Measurements from ENCODE around the gene STPG3. TPM values are rescaled to one million over a fixed set of nuclear protein-coding genes. Genes with fewer than 3 reads are reported as not detected.

The STPG3 gene
- total RNA-seq, 2 donors from 2014 or later: not detected

- DNase-seq: peak; percentile 98
- intact Hi-C loops (cut with DNase I): no loop called here
- H3K9ac ChIP-seq (ENCODE audit: low read depth in 2 of 2, low read length in 2 of 2): peak overlapping the region; percentile 87 to 97
- H3K4me3 ChIP-seq: peak overlapping the region; percentile 70
- no peaks in the 10 kb centered on the region for H3K9me3 ChIP-seq
- H3K4me1 ChIP-seq: peaks cover 25% of the 10 kb centered on the region
- peak overlapping the region; percentile 83 for H3K27ac ChIP-seq
- no peak for TF ChIP-seq CTCF (IDR thresholded peaks at IDR 0.05)
- peaks cover under 1% of the 10 kb centered on the region for H3K27me3 ChIP-seq
- H3K36me3 ChIP-seq: no peaks in the 10 kb centered on the region
These were observed 27.8 kb upstream of the STPG3 start for GRCh38 chr9:137223078-137223970.

- peak; percentile 49 for DNase-seq
- H3K36me3 ChIP-seq: no peaks in the 10 kb centered on the region
- peaks cover 31% of the 10 kb centered on the region for H3K4me1 ChIP-seq
- no peaks in the 10 kb centered on the region for H3K9me3 ChIP-seq
- intact Hi-C loops (cut with DNase I): loop anchor here (5.0 kb wide), 1 partner anchor 38 kb away; the partner anchor contains the start of genes ANAPC2 and SSNA1
- H3K27me3 ChIP-seq: peaks cover 18% of the 10 kb centered on the region
- peak within 1 kb of the TSS; percentile 83 for H3K27ac ChIP-seq
- H3K4me3 ChIP-seq: peak within 1 kb of the TSS; percentile 70
- H3K9ac ChIP-seq (ENCODE audit: low read depth in 2 of 2, low read length in 2 of 2): peak within 1 kb of the TSS; percentile 87 to 97
- no peak for TF ChIP-seq CTCF (IDR thresholded peaks at IDR 0.05)
These were observed 26.0 kb upstream of the STPG3 start, which contains the start of gene CYSRT1 for GRCh38 chr9:137224830-137225694. TSS of gene CYSRT1 (plus strand) at chr9:137225174. CDS start at chr9:137225622, 448 bp downstream.

GRCh38 chr9:137225699-137226331 is 25.3 kb upstream of the STPG3 start:
- intact Hi-C loops (cut with DNase I): loop anchor here (2.0 to 5.0 kb wide), 2 partner anchors 39 to 105 kb away; partner anchors contain the start of genes ANAPC2 and SSNA1
- Histone ChIP-seq H3K27me3 (peaks cover 20% of the 10 kb centered on the region), H3K4me3 (no peak overlapping the region), H3K36me3 (no peaks in the 10 kb centered on the region), H3K27ac (no peak overlapping the region), H3K4me1 (peaks cover 32% of the 10 kb centered on the region), H3K9me3 (no peaks in the 10 kb centered on the region), H3K9ac (ENCODE audit: low read depth in 2 of 2, low read length in 2 of 2) (no peak overlapping the region)
- no peak for TF ChIP-seq CTCF (IDR thresholded peaks at IDR 0.05)
- no peak for DNase-seq

- TF ChIP-seq CTCF (IDR thresholded peaks at IDR 0.05): no peak
- Histone ChIP-seq H3K9ac (ENCODE audit: low read depth in 2 of 2, low read length in 2 of 2) (peak overlapping the region in 1 of 2 donors; percentile 46), H3K27ac (no peak overlapping the region), H3K4me1 (peaks cover 30% of the 10 kb centered on the region), H3K27me3 (peaks cover 20% of the 10 kb centered on the region), H3K4me3 (no peak overlapping the region), H3K36me3 (no peaks in the 10 kb centered on the region), H3K9me3 (no peaks in the 10 kb centered on the region)
- no peak for DNase-seq
- intact Hi-C loops (cut with DNase I): loop anchor here (2.0 to 5.0 kb wide), 2 partner anchors 39 to 106 kb away; partner anchors contain the start of genes ANAPC2 and SSNA1
These were observed 24.6 kb upstream of the STPG3 start for GRCh38 chr9:137226338-137227053.
